Omental fat pad (tissue), 4 donors: ENCODE results near the gene AMD1. TPM values are rescaled to one million over a fixed set of nuclear protein-coding genes. Genes with fewer than 3 reads are reported as not detected.
"Not testable (repeated sequence)": the region's sequence is repeated elsewhere in the genome, so short reads cannot be mapped to it uniquely, and the experiment has no call there.

ENCODE experiments used
- ATAC-seq: fragments of 150-250 bp; one replicate; pipeline ENCODE4 v1.9.1; 2016; ENCODE audit warnings: mild to moderate bottlenecking, moderate library complexity; ENCODE audit not compliant: low FRiP score
- DNase-seq: peaks from one replicate; pipeline ENCODE4 v3.0.0-alpha.2; 2019; ENCODE audit warnings: low spot score
- CTCF ChIP-seq, 3 donors: fragments of 450-650 bp; IDR thresholded peaks; one replicate each; pipeline ENCODE4 v1.5.1; 2016 to 2017; ENCODE audit warnings: antibody characterized with exemption in 3 of 3, mild to moderate bottlenecking in 3 of 3, moderate library complexity in 2 of 3
- total RNA-seq, 4 donors: library from RNA; depleted of rRNA; stranded (reverse); fragments of >200 nt; gene quantifications; one replicate each; pipeline ENCODE4 v1.1.0, GENCODE V29; 2016

The AMD1 gene
- 100 to 1,000 TPM in 2 of 4 donors, 10 to 100 TPM in 2; 66.0 to 229 (median 90.0) TPM for total RNA-seq

- ATAC-seq (peak; percentile 93), DNase-seq (peak; percentile 94)
- TF ChIP-seq CTCF (IDR thresholded peaks at IDR 0.05) = no peak
These were observed at the start of gene AMD1 for GRCh38 chr6:110873981-110874879. TSS of gene AMD1 (plus strand) at chr6:110874785. CDS start at chr6:110875106, 321 bp downstream.

- ATAC-seq (no peak), DNase-seq (no peak)
- no peak for TF ChIP-seq CTCF (IDR thresholded peaks at IDR 0.05)
These were observed 48.1 kb upstream of the AMD1 start for GRCh38 chr6:110826236-110827129.

- DNase-seq (no peak), ATAC-seq (peak; percentile 51)
- TF ChIP-seq CTCF (IDR thresholded peaks at IDR 0.05) = no peak
These were observed 46.2 kb upstream of the AMD1 start for GRCh38 chr6:110828396-110828795.

- no peak for TF ChIP-seq CTCF (IDR thresholded peaks at IDR 0.05)
- no peak for DNase-seq
- ATAC-seq = no peak
These were observed 43.2 kb upstream of the AMD1 start for GRCh38 chr6:110831405-110831804.

GRCh38 chr6:110833831-110834230 lies 40.8 kb upstream of the AMD1 start:
- TF ChIP-seq CTCF (IDR thresholded peaks at IDR 0.05) = no peak
- DNase-seq (no peak), ATAC-seq (no peak)

- not testable (repeated sequence) for ATAC-seq, DNase-seq
These were observed 38.8 kb upstream of the AMD1 start for GRCh38 chr6:110835751-110836150.

- no peak for TF ChIP-seq CTCF (IDR thresholded peaks at IDR 0.05)
- DNase-seq = no peak
- no peak for ATAC-seq
These were observed 33.3 kb upstream of the AMD1 start for GRCh38 chr6:110841266-110841665.
